ENCODE data around the gene RCOR1. TPM values are rescaled to one million over a fixed set of nuclear protein-coding genes. Genes with fewer than 3 reads are reported as not detected.

RCOR1 gene
- polyA plus RNA-seq, 2 of the 4 experiments (the other 2 are of a cell fraction) = 17.7 to 24.7 TPM

GRCh38 chr14:102683399-102684297 lies 91.2 kb downstream of the RCOR1 start:
- peaks cover 18% of the 10 kb centered on the region for H3K4me1 ChIP-seq
- no peak overlapping the region for H3K4me3 ChIP-seq
- H3K4me2 ChIP-seq = peak overlapping the region; percentile 55
- no peaks in the 10 kb centered on the region for H3K9me3 ChIP-seq
- DNase-seq (ENCODE audit: low read depth in 1 of 2, low spot score in 1 of 2) (no peak), ATAC-seq (peak; percentile 47 to 84; a peak in 3 of 6 replicates), FAIRE-seq (no peak)
- no peak for TF ChIP-seq HEYL (CRISPR knock-in tag; IDR thresholded peaks at IDR 0.05)
- TF ChIP-seq SMC3 (IDR thresholded peaks at IDR 0.05) = no peak
- no peak for TF ChIP-seq ESRRA (IDR thresholded peaks at IDR 0.05; ENCODE audit: borderline replicate concordance, low read length)
- TF ChIP-seq SREBF2 (IDR thresholded peaks at IDR 0.05) = no peak
- TF ChIP-seq CBX8 (IDR thresholded peaks at IDR 0.05) = no peak
- TF ChIP-seq HES2 (IDR thresholded peaks at IDR 0.05) = no peak
- 82% methylated on average over 41 of the region's 45 CpGs for WGBS (ENCODE audit: missing lambda C conversion rate)
- ChIA-PET CTCF (interaction anchor here (1.3 kb wide), 1 partner anchor 11 kb away, joined by 7 read pairs; no protein-coding TSS in a partner anchor), POLR2A (no interaction called here)
- H3K27ac ChIP-seq = peak overlapping the region; percentile 30 to 72; a peak in 5 of 6 replicates

GRCh38 chr14:102684298-102684663 lies 91.8 kb downstream of the RCOR1 start:
- DNase-seq (ENCODE audit: low read depth in 1 of 2, low spot score in 1 of 2) (no peak), ATAC-seq (peak in 1 of 2 experiments; percentile 35; a peak in 2 of 6 replicates), FAIRE-seq (no peak)
- no peak overlapping the region for H3K4me3 ChIP-seq
- peak overlapping the region; percentile 30 to 72; a peak in 5 of 6 replicates for H3K27ac ChIP-seq
- H3K4me2 ChIP-seq = peak overlapping the region; percentile 55
- ChIA-PET CTCF (interaction anchor here (1.3 to 3.3 kb wide), 2 partner anchors 10 to 11 kb away, joined by 7 to 23 read pairs; no protein-coding TSS in a partner anchor), POLR2A (no interaction called here)
- 42% methylated on average over 6 of the region's 6 CpGs for WGBS (ENCODE audit: missing lambda C conversion rate)
- H3K4me1 ChIP-seq = peaks cover 18% of the 10 kb centered on the region
- TF ChIP-seq E2F6 (IDR thresholded peaks at IDR 0.05; ENCODE audit: borderline replicate concordance, low read depth) (no peak), ZSCAN20 (CRISPR knock-in tag; IDR thresholded peaks at IDR 0.05) (no peak), FOSB (CRISPR knock-in tag; IDR thresholded peaks at IDR 0.05) (no peak), MAFK (IDR thresholded peaks at IDR 0.05; ENCODE audit: partially characterized antibody) (no peak), CHD2 (IDR thresholded peaks at IDR 0.05; ENCODE audit: low read length, partially characterized antibody) (no peak), RAD21 (conservative IDR thresholded peaks at IDR 0.05 in 1 of 2, IDR thresholded peaks at IDR 0.05 in 1 of 2) (no peak), HOXA7 (CRISPR knock-in tag; IDR thresholded peaks at IDR 0.05) (no peak), POLR2A (IDR thresholded peaks at IDR 0.05; ENCODE audit: low read length) (no peak), NR3C1 (IDR thresholded peaks at IDR 0.05) (no peak), NPAS2 (CRISPR knock-in tag; IDR thresholded peaks at IDR 0.05; ENCODE audit: borderline replicate concordance) (no peak), SREBF2 (IDR thresholded peaks at IDR 0.05) (no peak), ATOH8 (CRISPR knock-in tag; IDR thresholded peaks at IDR 0.05; ENCODE audit: low read depth) (no peak), BHLHE40 (IDR thresholded peaks at IDR 0.05; ENCODE audit: low read depth, low read length) (no peak), REST (IDR thresholded peaks at IDR 0.05) (no peak)
- no peaks in the 10 kb centered on the region for H3K9me3 ChIP-seq

Measured in A549 (cell line).